Activated CD4-positive, alpha-beta T cell treated with anti-CD3 and anti-CD28 coated beads, Interleukin-2, amount 50 U/mL, for 24 hours (primary cell): ENCODE results near the gene C11orf97.
"Not testable (repeated sequence)": the region's sequence is repeated elsewhere in the genome, so short reads cannot be mapped to it uniquely, and the experiment has no call there.

Source experiments
- DNase-seq, 2 donors: peaks; one replicate each; pipeline ENCODE4 v3.0.0-alpha.2; 2020; ENCODE audit warnings: low read depth in 1 of 2, low spot score in 1 of 2

The C11orf97 gene

DNA sequence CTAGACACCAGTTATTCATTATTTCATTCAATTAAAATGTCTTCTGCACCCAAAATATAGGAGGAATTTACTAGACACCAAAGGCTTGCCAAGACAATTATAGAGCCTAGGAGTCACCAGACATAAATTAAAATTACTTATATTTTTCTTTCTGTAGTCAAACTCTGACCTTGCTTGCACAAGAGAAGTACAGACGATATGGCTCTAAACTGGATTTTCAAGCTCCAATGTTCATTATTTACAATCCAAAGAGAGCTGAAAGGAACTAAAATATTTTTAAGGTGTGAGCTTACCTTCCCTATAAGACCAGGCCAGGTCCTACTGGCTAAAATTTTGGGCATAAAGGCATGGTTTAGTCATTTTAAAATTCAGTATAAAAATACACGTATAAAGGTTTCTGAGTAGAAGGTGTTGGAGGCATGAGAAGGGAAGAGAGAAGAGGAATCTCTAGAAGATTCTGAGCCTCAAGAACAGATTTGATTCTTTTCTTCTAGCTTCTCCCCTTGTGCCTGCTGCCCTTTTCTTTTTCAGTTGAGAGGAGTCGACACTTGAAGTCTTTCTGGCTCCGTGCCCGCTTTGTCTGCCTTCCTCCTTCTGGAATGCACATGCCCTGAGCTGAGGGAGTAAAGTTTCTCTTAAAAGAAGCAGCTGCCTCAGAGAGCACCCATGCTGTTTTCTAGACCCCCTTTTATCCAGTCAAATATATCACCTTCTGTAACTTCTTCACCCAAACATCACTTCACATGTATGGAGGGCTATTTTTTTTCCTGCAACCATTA lies 13.5 kb downstream of the C11orf97 start:
- DNase-seq = no peak

DNA sequence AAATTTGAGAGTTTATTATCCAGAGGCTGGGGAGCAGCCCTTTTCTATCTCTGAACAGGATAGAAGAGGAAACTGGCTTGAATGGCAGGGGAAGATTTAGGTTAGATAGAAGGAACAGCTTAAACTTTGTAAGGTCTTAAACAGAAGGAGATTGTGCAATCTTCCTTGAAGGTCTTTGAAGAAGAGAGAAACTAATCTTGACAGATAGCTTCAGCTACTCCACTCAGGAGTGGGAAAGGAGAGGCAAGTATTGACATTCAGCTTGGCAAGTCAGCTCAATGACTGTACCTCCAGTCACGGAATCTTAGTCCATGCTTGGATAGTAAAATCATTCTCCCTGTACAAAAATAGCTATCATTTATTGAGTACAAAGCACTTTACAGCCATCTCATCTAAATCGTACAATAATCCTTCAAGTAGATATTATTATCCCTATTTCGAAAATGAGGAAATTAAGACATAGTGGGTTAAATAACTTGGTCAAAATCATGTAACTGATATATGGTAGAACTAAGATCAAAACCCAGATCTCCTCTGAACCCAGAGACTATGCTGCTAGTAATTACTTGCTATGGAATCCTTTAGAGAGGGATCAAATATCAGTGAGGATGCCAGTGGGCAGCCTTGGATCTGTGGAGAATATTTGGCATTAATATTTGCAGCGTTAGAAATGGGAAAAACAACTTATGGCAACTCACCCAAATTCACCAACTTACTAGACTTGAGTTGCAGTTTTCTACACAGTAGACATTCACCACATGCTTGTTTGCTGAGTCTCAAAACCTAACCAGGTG lies 14.6 kb downstream of the C11orf97 start:
- DNase-seq = no peak

DNA sequence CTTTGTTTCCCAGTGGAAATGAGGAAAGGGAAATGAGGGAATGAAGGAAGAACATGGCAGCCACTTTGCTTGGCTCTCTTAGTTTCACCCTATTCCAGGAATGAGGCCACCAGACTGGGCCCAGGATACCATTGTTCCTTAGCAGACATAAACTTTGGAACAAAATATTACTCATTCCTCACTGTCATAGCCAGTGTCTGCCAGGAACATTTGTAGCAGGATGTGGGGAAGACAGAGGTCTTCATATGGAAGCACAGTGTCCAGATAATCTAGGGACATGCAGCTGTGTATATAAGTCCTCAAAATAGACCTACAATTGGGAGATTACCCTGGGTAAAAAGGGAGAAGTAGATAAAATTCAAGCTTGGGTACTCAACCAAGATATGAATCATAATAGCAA lies 16.3 kb downstream of the C11orf97 start:
- DNase-seq = no peak

DNA sequence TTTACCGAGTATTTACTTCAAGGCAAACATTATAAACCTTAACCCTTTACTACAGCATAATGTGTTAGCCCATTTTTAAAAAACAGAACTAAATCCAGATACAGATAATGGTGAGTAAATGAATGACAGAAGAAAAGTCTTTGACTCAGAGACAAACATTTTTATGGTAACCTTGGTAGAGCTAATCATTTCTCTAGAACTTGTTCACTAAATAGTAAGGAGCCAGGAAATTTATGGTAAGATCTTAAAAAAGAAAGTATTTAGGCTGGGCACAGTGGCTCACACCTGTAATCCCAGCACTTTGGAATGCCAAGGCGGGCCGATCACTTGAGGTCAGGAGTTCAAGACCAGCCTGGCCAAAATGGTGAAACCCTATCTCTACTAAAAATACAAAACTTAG lies 19.9 kb downstream of the C11orf97 start:
- DNase-seq = no peak

DNA sequence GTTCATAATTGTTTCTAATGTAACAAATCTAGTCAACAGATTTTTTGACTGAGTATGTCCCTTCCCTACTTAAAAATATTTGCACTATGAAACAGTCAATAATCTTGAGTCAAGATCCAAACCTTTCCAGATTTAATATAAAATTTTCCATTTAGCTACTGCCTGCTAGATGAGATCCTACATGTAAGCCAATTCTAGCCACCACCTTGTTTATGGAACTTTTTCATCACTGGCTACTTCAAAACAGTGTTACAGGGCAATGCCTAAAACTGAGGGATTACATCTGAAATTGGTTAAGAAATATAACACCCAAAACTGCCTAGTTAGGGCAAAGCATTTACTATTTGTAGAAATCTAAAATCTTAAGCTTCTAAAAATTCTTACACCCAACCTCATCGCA lies 20.9 kb downstream of the C11orf97 start:
- no peak for DNase-seq

DNA sequence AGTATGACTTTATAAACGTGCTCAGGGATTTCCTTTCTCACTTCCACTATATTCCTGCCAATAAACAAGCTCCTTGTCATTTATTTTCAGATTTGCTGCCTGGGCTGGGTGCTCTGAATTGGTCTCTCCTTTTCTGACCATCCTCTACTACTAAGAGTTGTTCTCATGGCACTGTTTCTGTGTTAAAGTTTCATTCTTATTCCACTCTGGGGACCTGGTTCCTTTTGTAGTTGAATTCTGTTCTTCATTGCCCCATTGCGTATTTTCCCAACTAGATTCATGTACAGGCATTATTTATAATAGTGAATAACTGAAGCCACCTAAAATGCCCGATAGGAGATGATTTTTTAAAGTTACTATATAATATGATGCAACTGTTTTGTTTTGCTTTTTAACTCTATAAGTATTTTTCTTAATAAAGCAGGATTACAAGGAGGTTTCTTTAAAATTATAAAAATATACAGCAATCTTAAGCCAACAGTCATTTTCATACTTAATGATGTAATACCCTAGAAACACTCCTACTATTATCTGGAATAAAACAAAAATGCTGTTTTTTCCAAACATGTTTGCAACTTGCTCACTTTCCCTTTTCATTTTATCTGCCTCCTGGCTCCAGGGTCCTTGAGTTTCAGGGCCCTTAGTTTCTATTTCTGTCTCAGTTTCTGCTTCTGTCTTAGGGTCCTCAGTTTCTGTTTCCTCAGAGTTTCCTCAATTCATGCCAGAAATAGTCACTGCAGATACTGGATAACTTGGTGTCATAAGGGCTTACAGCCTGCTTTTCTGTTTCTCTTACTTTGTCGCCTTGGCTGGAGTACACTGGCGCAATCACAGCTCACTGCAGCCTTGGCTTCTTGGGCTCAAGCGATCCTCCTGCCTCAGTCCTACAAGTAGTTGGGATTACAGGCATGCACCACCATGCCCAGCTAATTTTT lies 21.7 kb downstream of the C11orf97 start:
- DNase-seq = no peak

DNA sequence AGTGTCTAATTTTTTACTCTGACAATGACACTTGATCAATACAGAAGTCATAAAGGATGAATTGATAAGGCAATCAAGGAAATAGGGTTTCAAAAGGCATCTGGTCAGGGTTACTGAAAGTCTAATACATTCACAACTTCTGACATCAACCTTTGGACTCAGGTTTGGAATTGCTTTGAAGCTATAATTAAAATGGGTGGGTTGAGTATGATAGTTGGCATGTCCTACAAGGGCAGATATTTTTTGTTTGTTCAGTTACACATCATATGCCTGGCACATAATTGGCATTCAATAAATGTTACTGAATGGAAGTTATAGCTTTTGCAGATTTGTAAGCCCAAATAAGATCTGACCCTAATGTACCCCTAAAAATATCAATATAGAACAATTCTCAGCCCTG lies 24.1 kb downstream of the C11orf97 start:
- no peak for DNase-seq

DNA sequence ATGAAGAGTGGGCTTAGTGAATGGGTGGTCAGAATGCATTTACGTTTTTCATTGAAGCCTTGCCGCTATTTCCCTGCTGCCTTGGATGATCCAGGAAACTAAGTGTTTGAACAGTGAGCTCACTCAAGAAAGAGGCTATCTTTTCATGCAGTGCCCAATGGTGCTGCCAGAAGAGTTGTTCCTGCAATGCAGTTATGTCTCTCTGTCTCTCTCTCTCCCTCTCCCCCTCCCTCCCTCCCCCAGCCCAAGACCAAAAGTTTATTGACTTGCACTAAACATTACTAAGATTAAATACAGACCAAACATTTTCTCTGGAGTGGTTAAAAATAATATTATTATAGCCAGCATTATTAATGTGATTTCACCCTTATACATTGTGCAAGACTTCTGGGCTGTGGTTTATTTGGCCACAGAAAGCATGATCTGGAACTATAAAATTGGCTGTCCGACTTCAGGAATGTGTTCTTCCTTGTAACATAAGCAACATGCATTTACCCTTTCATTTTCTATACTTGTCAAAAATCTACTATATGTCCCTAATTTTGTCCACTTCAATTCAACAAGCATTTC lies 24.9 kb downstream of the C11orf97 start:
- no peak for DNase-seq

DNA sequence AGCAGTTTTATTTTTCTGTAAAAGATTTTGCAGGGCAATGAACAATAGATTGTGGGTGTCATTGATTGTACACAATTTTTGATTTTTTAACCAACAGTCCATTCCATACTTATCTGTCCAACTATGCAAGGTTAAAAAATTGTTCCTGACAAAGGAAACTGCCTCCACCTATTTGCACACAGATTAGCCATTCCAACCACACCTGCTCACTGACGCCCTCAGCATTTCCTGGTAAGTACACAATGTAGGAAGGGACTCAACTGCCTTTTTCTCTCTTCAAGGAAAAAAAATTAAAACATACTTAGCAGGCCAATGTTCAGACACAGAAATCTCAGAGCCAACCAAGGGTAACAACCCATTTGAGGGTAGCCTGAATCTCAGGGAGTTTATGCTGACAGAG lies 27.2 kb downstream of the C11orf97 start:
- DNase-seq = no peak

DNA sequence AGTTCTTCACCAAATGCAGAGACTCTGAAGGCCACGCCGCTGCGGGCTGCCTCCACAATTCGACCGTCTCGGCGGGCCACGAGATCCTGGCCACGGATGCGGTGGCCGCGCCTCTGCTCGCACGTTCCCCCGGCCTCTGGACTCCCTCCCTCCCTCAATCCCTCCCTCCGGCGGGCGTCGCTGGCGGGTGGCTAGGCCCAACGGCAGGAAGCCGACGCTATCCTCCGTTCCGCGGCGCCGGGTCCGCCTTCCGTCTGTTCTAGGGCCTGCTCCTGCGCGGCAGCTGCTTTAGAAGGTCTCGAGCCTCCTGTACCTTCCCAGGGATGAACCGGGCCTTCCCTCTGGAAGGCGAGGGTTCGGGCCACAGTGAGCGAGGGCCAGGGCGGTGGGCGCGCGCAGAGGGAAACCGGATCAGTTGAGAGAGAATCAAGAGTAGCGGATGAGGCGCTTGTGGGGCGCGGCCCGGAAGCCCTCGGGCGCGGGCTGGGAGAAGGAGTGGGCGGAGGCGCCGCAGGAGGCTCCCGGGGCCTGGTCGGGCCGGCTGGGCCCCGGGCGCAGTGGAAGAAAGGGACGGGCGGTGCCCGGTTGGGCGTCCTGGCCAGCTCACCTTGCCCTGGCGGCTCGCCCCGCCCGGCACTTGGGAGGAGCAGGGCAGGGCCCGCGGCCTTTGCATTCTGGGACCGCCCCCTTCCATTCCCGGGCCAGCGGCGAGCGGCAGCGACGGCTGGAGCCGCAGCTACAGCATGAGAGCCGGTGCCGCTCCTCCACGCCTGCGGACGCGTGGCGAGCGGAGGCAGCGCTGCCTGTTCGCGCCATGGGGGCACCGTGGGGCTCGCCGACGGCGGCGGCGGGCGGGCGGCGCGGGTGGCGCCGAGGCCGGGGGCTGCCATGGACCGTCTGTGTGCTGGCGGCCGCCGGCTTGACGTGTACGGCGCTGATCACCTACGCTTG lies 31.7 kb downstream of the C11orf97 start, which contains the start of gene FUT4:
FUT4 (plus strand) TSS at position 227 of the 951 bp plus-strand sequence; CDS start at position 440, 213 bp downstream.
- DNase-seq = peak; percentile 54 to 55

DNA sequence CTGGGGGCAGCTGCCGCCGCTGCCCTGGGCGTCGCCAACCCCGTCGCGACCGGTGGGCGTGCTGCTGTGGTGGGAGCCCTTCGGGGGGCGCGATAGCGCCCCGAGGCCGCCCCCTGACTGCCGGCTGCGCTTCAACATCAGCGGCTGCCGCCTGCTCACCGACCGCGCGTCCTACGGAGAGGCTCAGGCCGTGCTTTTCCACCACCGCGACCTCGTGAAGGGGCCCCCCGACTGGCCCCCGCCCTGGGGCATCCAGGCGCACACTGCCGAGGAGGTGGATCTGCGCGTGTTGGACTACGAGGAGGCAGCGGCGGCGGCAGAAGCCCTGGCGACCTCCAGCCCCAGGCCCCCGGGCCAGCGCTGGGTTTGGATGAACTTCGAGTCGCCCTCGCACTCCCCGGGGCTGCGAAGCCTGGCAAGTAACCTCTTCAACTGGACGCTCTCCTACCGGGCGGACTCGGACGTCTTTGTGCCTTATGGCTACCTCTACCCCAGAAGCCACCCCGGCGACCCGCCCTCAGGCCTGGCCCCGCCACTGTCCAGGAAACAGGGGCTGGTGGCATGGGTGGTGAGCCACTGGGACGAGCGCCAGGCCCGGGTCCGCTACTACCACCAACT lies 32.5 kb downstream of the C11orf97 start:
- DNase-seq = peak in 1 of 2 donors; percentile 6

DNA sequence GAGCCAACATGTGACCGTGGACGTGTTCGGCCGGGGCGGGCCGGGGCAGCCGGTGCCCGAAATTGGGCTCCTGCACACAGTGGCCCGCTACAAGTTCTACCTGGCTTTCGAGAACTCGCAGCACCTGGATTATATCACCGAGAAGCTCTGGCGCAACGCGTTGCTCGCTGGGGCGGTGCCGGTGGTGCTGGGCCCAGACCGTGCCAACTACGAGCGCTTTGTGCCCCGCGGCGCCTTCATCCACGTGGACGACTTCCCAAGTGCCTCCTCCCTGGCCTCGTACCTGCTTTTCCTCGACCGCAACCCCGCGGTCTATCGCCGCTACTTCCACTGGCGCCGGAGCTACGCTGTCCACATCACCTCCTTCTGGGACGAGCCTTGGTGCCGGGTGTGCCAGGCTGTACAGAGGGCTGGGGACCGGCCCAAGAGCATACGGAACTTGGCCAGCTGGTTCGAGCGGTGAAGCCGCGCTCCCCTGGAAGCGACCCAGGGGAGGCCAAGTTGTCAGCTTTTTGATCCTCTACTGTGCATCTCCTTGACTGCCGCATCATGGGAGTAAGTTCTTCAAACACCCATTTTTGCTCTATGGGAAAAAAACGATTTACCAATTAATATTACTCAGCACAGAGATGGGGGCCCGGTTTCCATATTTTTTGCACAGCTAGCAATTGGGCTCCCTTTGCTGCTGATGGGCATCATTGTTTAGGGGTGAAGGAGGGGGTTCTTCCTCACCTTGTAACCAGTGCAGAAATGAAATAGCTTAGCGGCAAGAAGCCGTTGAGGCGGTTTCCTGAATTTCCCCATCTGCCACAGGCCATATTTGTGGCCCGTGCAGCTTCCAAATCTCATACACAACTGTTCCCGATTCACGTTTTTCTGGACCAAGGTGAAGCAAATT lies 33.3 kb downstream of the C11orf97 start:
- no peak for DNase-seq

DNA sequence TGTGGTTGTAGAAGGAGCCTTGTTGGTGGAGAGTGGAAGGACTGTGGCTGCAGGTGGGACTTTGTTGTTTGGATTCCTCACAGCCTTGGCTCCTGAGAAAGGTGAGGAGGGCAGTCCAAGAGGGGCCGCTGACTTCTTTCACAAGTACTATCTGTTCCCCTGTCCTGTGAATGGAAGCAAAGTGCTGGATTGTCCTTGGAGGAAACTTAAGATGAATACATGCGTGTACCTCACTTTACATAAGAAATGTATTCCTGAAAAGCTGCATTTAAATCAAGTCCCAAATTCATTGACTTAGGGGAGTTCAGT lies 33.9 kb downstream of the C11orf97 start:
- no peak for DNase-seq

DNA sequence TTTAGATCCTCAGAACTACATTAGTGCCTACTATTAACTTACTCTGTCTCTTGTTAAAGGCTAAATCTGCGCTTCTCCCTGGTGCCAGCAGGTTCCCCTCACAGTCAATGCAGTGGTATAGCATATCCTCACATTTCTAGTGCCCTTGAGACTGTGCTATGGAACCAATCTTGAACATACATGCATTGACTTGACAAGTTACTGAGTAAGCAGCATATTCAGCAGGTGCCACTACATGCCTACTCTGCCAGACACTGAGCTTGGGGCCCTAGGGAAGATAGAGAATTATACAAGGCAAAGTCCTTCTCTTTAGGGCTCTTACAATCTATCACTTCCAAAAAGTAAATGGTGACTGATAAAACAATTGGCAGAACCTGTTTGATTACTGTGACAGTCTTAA lies 34.6 kb downstream of the C11orf97 start:
- DNase-seq = no peak

DNA sequence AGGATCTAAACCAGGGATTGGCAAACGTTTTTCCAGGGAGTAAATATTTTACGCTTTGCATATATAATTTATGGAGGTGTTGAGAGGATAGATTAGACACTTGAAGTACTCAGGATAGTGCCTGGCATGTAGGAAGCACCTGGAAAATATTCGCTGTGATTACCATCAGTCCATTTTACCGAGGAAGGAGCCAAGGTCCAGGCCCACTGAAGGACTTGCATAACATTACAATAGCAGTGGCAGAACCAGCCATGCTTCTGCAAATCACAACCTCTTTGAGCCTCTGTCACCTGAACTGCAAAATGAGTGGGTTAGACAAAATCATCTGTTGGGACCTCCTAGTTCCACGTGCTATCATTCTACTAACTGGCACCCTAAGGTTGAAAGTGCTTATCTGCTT lies 36.9 kb downstream of the C11orf97 start:
- DNase-seq = no peak

DNA sequence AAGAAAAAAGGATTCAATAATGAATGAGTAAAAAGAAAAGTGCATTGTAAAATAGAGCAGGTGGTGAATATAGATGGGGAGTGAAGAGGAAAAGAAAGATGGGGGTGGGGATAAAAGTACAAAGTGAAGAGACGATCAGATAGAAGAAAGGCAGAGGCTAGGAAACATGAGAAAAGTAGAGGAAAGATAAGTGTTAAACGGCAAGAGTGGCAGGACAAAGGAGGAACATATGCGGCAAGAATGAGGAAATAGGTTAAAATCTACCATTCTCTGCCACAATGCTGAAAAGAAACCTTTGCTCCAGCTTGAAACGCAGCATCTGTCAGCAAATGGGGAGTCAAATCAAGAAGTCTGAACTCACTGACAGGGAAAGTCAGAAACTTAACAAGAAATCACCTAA lies 38.3 kb downstream of the C11orf97 start:
- no peak for DNase-seq

DNA sequence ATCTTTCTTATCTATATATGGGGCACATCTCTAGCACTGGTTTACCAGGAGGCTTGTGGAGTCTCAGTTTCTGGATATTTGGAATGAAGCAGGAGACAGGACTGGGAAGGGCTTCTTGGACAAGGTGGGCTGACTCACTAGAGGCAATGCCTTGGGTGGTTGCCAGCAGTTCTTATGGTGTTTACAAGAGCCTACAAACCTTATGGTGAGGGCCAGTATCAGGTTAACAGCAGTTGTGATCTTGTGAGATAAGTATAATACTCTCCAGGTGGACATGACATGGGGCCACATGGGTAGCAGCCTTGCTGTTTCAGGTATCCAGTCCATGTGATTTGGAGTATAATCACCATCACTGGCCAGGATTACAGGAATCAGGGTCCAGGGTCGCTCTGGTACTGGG lies 41.7 kb downstream of the C11orf97 start:
- DNase-seq = no peak

DNA sequence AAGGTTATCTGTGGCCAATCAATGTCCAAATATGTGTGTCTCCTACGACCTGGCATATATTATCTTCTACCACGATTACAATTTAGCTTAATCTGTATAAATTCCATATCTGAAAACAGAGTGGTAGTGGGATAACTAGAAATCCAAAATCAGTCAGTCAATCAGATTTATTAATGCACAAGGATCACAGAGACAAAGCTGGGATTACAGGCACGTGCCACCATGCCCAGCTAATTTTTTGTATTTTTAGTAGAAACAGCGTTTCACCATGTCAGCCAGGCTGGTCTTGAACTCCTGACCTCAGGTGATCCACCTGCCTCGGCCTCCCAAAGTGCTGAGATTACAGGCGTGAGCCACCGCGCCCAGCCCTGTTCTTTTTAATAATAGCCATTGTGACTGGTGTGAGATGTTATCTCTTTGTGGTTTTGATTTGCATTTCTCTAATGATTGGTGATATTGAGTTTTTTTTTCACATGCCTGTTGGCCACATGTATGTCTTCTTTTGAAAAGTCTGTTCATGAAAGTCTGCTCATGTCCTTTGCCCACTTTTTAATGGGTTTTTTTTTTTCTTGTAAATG lies 43.6 kb downstream of the C11orf97 start:
- not testable (repeated sequence) for DNase-seq
